Kidney tubule cell (primary cell): ENCODE results near the gene SHC3.

Experiments
- DNase-seq: peaks from one replicate; pipeline ENCODE4 v3.0.0-alpha.2; 2018; ENCODE audit warnings: low spot score

The SHC3 gene

GRCh38 chr9:89000371-89000781 is 178.2 kb downstream of the SHC3 start:
- DNase-seq = no peak

- peak; percentile 45 for DNase-seq
Observed at GRCh38 chr9:88998911-88999310, 179.7 kb downstream of the SHC3 start.

- peak; percentile 57 for DNase-seq
Observed at GRCh38 chr9:88998503-88998902, 180.1 kb downstream of the SHC3 start.

GRCh38 chr9:88997646-88998045 is 181.0 kb downstream of the SHC3 start:
- DNase-seq = no peak

- DNase-seq = no peak
Observed at GRCh38 chr9:88996921-88997235, 181.7 kb downstream of the SHC3 start.

GRCh38 chr9:88996046-88996920 is 182.3 kb downstream of the SHC3 start:
- no peak for DNase-seq

- no peak for DNase-seq
Observed at GRCh38 chr9:88995627-88996026, 183.0 kb downstream of the SHC3 start.

- DNase-seq = no peak
Observed at GRCh38 chr9:88995200-88995577, 183.4 kb downstream of the SHC3 start.

- DNase-seq = no peak
Observed at GRCh38 chr9:88994469-88995199, 184.0 kb downstream of the SHC3 start.

GRCh38 chr9:88993871-88994460 is 184.7 kb downstream of the SHC3 start:
- DNase-seq = no peak

GRCh38 chr9:88993327-88993726 is 185.3 kb downstream of the SHC3 start:
- DNase-seq = no peak

- DNase-seq = no peak
Observed at GRCh38 chr9:88992556-88992955, 186.1 kb downstream of the SHC3 start.

- peak; percentile 47 for DNase-seq
Observed at GRCh38 chr9:88991066-88992034, 187.3 kb downstream of the SHC3 start, which contains the start of gene S1PR3. S1PR3 (plus strand) TSS chr9:88991468; CDS start chr9:89001201, 9,733 bp downstream.

- DNase-seq = no peak
Observed at GRCh38 chr9:88990729-88991065, 187.9 kb downstream of the SHC3 start.

- DNase-seq = no peak
Observed at GRCh38 chr9:88990041-88990728, 188.4 kb downstream of the SHC3 start.

GRCh38 chr9:88988796-88989641 is 189.6 kb downstream of the SHC3 start:
- peak; percentile 73 for DNase-seq

- no peak for DNase-seq
Observed at GRCh38 chr9:88987661-88988060, 191.0 kb downstream of the SHC3 start.

- DNase-seq = no peak
Observed at GRCh38 chr9:88986776-88987175, 191.8 kb downstream of the SHC3 start.

- no peak for DNase-seq
Observed at GRCh38 chr9:88985616-88986015, 193.0 kb downstream of the SHC3 start.

GRCh38 chr9:88984543-88984883 is 194.1 kb downstream of the SHC3 start:
- no peak for DNase-seq
